ENCODE data around the gene APMAP. TPM values are rescaled to one million over a fixed set of nuclear protein-coding genes. Genes with fewer than 3 reads are reported as not detected.

APMAP gene
- total RNA-seq, 1 donor from 2014 or later, result 29.7 TPM

DNA sequence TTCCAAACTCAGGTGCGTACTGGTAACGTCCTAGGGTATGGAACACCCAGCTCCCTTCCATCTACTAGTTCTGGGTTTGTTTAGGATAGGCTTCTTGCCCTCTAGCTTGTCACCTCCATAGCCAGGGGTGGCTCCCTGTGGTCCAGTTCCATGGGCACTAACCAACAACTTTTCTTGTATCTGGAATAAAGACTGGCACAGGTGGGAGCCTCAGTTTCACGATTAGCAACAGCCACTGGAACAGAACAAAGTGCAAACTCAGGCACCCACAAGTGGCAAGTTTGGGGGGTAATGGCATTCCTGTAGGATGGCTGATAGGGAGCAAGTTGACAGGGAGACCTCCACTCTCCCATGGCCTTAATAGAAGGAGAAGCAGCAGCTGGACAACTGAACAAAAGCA is 5.6 kb upstream of the APMAP start:
- intact Hi-C loops (cut with DNase I), result loop anchor here (10.0 kb wide), 1 partner anchor 397 kb away; the partner anchor contains the start of gene ABHD12
- no peak for DNase-seq (ENCODE audit: extremely low spot score in 2 of 2)
- H3K9me3 ChIP-seq, result no peaks in the 10 kb centered on the region
- H3K36me3 ChIP-seq, result no peaks in the 10 kb centered on the region
- H3K27me3 ChIP-seq, result no peaks in the 10 kb centered on the region
- no peak overlapping the region for H3K4me3 ChIP-seq
- no peak overlapping the region for H3K27ac ChIP-seq
- TF ChIP-seq POLR2AphosphoS5 (IDR thresholded peaks at IDR 0.05; ENCODE audit: insufficient read depth in 1 of 2, low read depth in 1 of 2) (no peak), POLR2A (IDR thresholded peaks at IDR 0.05) (no peak)
- TF ChIP-seq, protein P1, sequence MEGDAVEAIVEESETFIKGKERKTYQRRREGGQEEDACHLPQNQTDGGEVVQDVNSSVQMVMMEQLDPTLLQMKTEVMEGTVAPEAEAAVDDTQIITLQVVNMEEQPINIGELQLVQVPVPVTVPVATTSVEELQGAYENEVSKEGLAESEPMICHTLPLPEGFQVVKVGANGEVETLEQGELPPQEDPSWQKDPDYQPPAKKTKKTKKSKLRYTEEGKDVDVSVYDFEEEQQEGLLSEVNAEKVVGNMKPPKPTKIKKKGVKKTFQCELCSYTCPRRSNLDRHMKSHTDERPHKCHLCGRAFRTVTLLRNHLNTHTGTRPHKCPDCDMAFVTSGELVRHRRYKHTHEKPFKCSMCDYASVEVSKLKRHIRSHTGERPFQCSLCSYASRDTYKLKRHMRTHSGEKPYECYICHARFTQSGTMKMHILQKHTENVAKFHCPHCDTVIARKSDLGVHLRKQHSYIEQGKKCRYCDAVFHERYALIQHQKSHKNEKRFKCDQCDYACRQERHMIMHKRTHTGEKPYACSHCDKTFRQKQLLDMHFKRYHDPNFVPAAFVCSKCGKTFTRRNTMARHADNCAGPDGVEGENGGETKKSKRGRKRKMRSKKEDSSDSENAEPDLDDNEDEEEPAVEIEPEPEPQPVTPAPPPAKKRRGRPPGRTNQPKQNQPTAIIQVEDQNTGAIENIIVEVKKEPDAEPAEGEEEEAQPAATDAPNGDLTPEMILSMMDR (IDR thresholded peaks at IDR 0.05), result no peak
- peaks cover 42% of the 10 kb centered on the region for H3K4me1 ChIP-seq

DNA sequence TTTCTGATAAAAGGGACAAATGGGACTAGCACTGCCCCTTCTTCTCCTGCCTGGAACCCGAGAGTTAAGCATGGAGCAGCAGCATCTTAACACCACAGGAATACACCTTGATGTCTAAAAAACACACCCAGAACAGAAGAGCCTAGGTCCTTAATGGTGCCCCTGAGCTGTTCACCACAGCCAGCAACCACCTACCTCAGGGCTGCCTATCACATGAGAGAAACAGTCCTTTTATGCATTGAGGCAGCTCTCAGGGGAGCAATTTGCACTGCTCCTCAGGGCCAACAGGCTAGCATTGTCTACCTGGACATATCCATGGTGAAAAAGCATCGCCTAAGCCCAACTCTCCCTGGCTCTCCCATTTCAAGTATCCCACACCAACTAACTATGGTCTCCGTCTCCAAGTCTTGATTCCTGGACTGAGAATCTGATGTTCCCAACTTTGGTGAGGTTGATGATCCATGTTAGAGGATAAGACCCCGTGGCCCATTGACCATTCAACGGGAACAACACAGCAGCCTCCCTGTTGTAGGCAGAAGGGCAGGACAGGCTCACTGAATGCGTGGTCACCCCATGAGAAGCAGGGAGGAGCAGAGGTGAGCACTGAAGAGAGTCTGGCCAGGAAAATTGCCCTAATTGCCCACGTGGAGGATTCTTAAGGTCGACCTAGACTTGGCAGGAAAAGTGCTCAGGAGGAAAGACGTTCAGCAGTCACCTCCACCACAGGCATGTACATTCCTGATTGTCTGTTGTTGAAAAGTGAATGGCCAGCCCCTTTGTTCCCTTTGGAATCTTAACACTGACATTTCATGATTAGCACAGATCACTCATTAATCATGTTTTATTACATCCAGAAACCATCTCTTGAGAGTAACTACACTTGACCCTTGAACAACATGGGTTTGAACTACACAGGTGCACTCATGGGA is 4.2 kb upstream of the APMAP start:
- TF ChIP-seq POLR2A (IDR thresholded peaks at IDR 0.05), result no peak
- TF ChIP-seq, protein P1 (IDR thresholded peaks at IDR 0.05), result no peak
- TF ChIP-seq POLR2AphosphoS5 (IDR thresholded peaks at IDR 0.05; ENCODE audit: insufficient read depth in 1 of 2, low read depth in 1 of 2), result no peak
- Histone ChIP-seq H3K4me1 (peaks cover 48% of the 10 kb centered on the region), H3K27ac (no peak overlapping the region), H3K27me3 (no peaks in the 10 kb centered on the region), H3K9me3 (no peaks in the 10 kb centered on the region), H3K4me3 (no peak overlapping the region), H3K36me3 (no peaks in the 10 kb centered on the region)
- intact Hi-C loops (cut with DNase I), result loop anchor here (10.0 kb wide), 1 partner anchor 398 kb away; the partner anchor contains the start of gene ABHD12
- peak; percentile 22 to 69 for DNase-seq (ENCODE audit: extremely low spot score in 2 of 2)

DNA sequence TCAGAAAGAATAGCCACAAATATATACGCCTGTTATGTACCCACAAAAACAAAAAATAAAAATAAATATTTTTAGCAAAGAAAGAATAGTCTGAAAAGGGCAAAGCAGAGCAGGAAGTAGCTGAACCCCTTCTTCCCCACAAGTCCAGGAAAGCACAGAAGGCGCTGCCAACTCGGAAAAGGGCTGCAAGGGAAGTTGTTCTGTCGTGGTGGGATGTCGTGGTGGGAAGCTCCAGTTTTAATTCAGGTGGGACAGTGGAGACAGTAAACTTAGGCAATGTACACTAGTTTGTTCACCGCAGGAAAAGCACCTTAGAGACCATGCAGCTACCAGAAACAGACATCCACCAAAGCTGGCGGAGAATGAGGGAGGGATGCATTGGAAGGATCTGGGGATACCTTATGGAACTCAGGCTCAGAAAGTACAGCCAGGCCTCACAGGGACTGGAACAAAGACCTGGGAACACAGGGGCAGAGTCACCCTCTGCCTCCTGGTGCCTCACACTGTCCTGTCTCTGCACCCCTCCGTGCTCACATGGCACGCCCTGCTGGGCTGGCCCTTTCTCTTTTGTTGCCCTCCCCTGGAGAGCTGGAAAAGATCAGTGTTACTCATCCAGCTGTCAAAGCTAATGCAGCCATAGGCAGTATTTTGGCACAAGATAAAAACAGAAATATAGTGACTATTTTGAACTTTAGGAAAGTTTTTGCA is 3.3 kb upstream of the APMAP start:
- Histone ChIP-seq H3K27ac (no peak overlapping the region), H3K9me3 (no peaks in the 10 kb centered on the region), H3K27me3 (no peaks in the 10 kb centered on the region), H3K4me1 (peaks cover 55% of the 10 kb centered on the region), H3K4me3 (no peak overlapping the region), H3K36me3 (no peaks in the 10 kb centered on the region)
- peak in 1 of 2 donors; percentile 86 for DNase-seq (ENCODE audit: extremely low spot score in 2 of 2)
- TF ChIP-seq, protein P1 (IDR thresholded peaks at IDR 0.05), result no peak
- TF ChIP-seq POLR2AphosphoS5 (IDR thresholded peaks at IDR 0.05; ENCODE audit: insufficient read depth in 1 of 2, low read depth in 1 of 2) (no peak), POLR2A (IDR thresholded peaks at IDR 0.05) (no peak)
- intact Hi-C loops (cut with DNase I), result loop anchor here (2.0 to 10.0 kb wide), 2 partner anchors 69 to 399 kb away; partner anchors contain the start of gene ABHD12

DNA sequence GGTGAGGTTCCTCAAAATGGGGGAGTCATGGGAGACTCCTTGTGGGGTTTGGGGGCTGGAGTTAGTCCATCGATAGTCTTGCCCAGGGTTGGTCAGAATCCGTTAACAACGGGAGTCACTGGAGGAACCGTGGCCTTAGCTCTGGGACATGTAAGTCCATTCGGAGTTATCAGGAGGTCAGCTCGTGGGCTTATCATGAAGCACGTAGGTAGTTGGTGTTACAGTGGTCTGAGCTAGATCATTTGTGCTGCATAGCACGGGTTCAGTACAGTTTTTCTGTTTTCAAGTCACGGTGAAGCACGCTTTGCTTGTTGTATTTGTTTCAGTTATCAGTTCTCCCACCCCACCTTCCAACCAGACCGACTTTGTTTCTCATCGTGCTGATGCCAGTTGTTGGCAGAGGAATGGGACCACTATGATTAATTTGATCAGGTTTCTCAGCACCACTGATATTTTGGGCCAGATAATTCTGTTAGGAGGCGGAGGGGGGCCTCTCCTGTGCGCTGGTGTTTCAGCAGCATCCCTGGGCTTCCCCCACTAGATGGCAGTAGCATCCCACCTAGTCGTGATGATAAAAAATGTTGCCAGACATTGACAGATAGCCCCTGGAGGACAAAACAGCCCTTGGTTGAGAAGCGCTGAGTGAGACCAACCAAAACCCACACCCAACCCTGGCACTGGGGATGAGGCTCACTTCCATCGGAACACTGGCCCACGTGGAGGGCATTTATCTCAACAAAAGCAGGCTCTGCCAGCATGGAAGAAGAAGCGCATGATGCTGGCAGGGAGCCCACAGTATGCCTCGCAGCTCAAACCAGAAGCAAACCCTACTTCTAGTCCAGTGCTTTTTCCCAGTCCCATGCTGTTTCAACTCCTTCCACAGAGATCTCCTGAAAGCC is 2.2 kb upstream of the APMAP start:
- H3K4me3 ChIP-seq, result peak overlapping the region in 1 of 2 donors; percentile 14
- peaks cover 46% of the 10 kb centered on the region for H3K4me1 ChIP-seq
- H3K27me3 ChIP-seq, result no peaks in the 10 kb centered on the region
- intact Hi-C loops (cut with DNase I), result loop anchor here (2.0 to 10.0 kb wide), 3 partner anchors 70 to 400 kb away; partner anchors contain the start of gene ABHD12
- TF ChIP-seq, protein P1 (IDR thresholded peaks at IDR 0.05), result peak; percentile 83 to 94 (median 89)
- TF ChIP-seq POLR2AphosphoS5 (IDR thresholded peaks at IDR 0.05; ENCODE audit: insufficient read depth in 1 of 2, low read depth in 1 of 2), result peak; percentile 48 to 50
- no peak for TF ChIP-seq POLR2A (IDR thresholded peaks at IDR 0.05)
- peak; percentile 89 to 91 for DNase-seq (ENCODE audit: extremely low spot score in 2 of 2)
- no peaks in the 10 kb centered on the region for H3K36me3 ChIP-seq
- H3K9me3 ChIP-seq, result no peaks in the 10 kb centered on the region
- peak overlapping the region; percentile 89 for H3K27ac ChIP-seq
